ENCODE results near the gene ZNF277. TPM values are rescaled to one million over a fixed set of nuclear protein-coding genes. Genes with fewer than 3 reads are reported as not detected.

Gene ZNF277
- polyA plus RNA-seq, 2 of the 4 experiments (the other 2 are of a cell fraction) = 23.4 to 31.9 TPM

DNA sequence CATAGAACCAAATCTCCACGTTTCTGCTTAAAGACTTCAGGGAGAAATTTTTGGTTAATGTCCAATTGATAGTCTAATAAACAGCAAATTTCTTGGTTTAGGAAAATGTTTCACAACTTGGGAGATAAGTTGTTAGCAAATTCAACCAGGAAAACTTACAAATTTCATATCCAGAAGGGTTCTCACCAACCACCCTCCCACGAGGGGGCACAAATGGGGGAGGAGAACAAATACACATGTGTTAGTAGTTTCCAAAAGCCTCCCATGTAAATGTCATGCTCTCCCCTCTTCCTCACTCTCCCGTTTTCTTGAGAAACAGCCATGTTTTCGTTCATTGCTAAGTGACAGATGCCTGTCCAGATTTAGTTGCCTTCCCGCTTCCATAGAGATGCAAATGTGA, 10.8 kb upstream of the ZNF277 start:
- POLR2A ChIA-PET = no interaction called here
- Histone ChIP-seq H3K9me3 (0 out of 3 replicates have a peak, but pooled peaks cover 2% of the 10 kb centered on the region), H3K27ac (no peak overlapping the region), H3K4me3 (no peak overlapping the region), H3K4me1 (peaks cover 65% of the 10 kb centered on the region), H3K4me2 (no peak overlapping the region)
- 67% methylated on average over 5 of the region's 5 CpGs for WGBS (ENCODE audit: missing lambda C conversion rate)
- CTCF ChIA-PET = no interaction called here
- no peak for ATAC-seq
- DNase-seq (ENCODE audit: low read depth in 1 of 2, low spot score in 1 of 2) = no peak
- FAIRE-seq = no peak
- TF ChIP-seq CBX2 (IDR thresholded peaks at IDR 0.05; ENCODE audit: borderline replicate concordance, low read depth) = no peak
- TF ChIP-seq, protein P1, sequence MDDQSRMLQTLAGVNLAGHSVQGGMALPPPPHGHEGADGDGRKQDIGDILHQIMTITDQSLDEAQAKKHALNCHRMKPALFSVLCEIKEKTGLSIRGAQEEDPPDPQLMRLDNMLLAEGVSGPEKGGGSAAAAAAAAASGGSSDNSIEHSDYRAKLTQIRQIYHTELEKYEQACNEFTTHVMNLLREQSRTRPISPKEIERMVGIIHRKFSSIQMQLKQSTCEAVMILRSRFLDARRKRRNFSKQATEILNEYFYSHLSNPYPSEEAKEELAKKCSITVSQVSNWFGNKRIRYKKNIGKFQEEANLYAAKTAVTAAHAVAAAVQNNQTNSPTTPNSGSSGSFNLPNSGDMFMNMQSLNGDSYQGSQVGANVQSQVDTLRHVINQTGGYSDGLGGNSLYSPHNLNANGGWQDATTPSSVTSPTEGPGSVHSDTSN (IDR thresholded peaks at IDR 0.05) = no peak
- no peak for TF ChIP-seq BHLHE40 (IDR thresholded peaks at IDR 0.05; ENCODE audit: low read depth, low read length)

DNA sequence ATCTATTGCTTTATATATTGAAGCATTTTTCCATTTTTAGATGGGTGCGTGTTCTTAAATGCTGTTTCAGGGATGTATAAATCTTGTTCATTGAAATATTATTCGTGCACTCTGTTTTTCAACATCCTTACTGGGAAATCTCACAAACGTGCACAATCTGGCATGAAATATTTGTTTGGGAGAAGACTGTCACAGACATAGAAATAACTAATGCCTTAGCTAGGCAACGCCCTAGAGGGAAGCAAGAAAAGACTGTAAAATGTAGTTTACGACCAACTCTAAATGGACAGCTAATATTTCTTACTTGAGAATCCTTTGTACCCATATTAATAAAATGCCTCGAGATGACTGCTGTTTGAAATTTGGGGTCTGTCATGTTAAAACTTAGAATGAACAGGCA, 9.2 kb upstream of the ZNF277 start:
- Histone ChIP-seq H3K9me3 (0 out of 3 replicates have a peak, but pooled peaks cover 2% of the 10 kb centered on the region), H3K4me2 (no peak overlapping the region), H3K4me1 (peaks cover 63% of the 10 kb centered on the region), H3K27ac (peak overlapping the region in 1 of 2 experiments; percentile 77; a peak in 1 of 6 replicates), H3K4me3 (no peak overlapping the region)
- DNase-seq (ENCODE audit: low read depth in 1 of 2, low spot score in 1 of 2) (no peak), FAIRE-seq (no peak), ATAC-seq (no peak)
- POLR2A ChIA-PET = no interaction called here
- CTCF ChIA-PET = interaction anchor here (0.6 to 0.7 kb wide), 2 partner anchors 110 to 145 kb away, joined by 3 read pairs; no protein-coding TSS in a partner anchor
- 84% methylated on average over 6 of the region's 6 CpGs for WGBS (ENCODE audit: missing lambda C conversion rate)
- TF ChIP-seq JUNB (IDR thresholded peaks at IDR 0.05) (no peak), RCOR1 (IDR thresholded peaks at IDR 0.05; ENCODE audit: low read depth, low read length) (no peak), MAFK (IDR thresholded peaks at IDR 0.05; ENCODE audit: partially characterized antibody) (no peak), CBX8 (IDR thresholded peaks at IDR 0.05) (no peak), NR3C1 (IDR thresholded peaks at IDR 0.05) (no peak), ZC3H11A (IDR thresholded peaks at IDR 0.05) (no peak), EP300 (IDR thresholded peaks at IDR 0.05) (no peak), CHD2 (IDR thresholded peaks at IDR 0.05; ENCODE audit: low read length, partially characterized antibody) (no peak)

DNA sequence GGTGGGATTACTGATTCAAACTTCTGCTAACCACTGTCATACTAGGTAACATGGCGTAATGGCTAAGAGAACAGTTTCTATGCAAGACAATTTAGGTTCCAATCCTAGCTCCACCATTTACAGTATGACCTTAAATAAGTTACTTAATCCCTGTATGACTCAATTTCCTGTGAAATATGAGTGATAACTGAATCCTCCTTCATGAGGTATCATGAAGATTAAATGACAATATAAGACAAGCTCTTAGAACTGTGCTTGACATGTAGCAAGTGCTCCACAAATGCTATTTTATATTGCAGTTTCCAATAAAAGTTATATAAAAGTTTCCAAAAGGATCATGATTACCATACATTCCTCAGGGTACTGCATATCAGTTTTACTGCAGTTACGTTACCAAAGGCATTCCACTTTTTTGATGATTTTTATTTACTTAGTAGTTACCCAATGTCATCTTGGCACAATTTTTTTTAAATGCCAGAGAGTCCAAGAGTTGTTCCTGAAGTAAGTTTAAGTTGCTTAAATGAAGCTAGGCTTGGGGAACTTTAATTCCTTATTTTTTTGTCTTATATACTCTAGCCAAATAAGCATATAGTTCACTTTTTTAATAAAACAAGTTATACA, 7.3 kb upstream of the ZNF277 start:
- H3K4me1 ChIP-seq = peaks cover 61% of the 10 kb centered on the region
- ChIA-PET CTCF (interaction anchor here (1.1 kb wide), 1 partner anchor 119 kb away, joined by 3 read pairs; no protein-coding TSS in a partner anchor), POLR2A (interaction anchor here (0.5 to 1.0 kb wide), 2 partner anchors 204 to 251 kb away, joined by 3 to 6 read pairs; partner anchors contain the start of gene IFRD1)
- no peak overlapping the region; the same call in 2 of the 3 replicates for H3K4me3 ChIP-seq
- ATAC-seq = peak; percentile 55 to 67; a peak in 4 of 6 replicates
- H3K27ac ChIP-seq = peak overlapping the region; percentile 63 to 77
- TF ChIP-seq RNF2 (IDR thresholded peaks at IDR 0.05; ENCODE audit: borderline replicate concordance, low read depth) (no peak), ZNF302 (CRISPR knock-in tag; IDR thresholded peaks at IDR 0.05) (no peak), FOSL2 (IDR thresholded peaks at IDR 0.05) (peak; percentile 62), FOSL2 (CRISPR knock-in tag; IDR thresholded peaks at IDR 0.05) (peak; percentile 51; the same call in 1 of the 2 replicates), NR3C1 (IDR thresholded peaks at IDR 0.05) (no peak), RCOR1 (IDR thresholded peaks at IDR 0.05; ENCODE audit: low read depth, low read length) (no peak), EP300 (IDR thresholded peaks at IDR 0.05) (0 out of 5 replicates have a peak, but pooled peaks of 1 of the 2 experiments have one; percentile 19), POLR2A (IDR thresholded peaks at IDR 0.05; ENCODE audit: low read length) (no peak), JUNB (IDR thresholded peaks at IDR 0.05) (peak; percentile 72), CEBPB (IDR thresholded peaks at IDR 0.05) (peak in 1 of 2 experiments; percentile 38; a peak in 3 of 4 replicates), ELK1 (IDR thresholded peaks at IDR 0.05; ENCODE audit: low read depth, low read length) (no peak), HMGXB4 (CRISPR knock-in tag; IDR thresholded peaks at IDR 0.05; ENCODE audit: borderline replicate concordance) (no peak), SREBF2 (IDR thresholded peaks at IDR 0.05) (no peak)
- DNase-seq (ENCODE audit: low read depth in 1 of 2, low spot score in 1 of 2) = peak in 1 of 2 experiments; percentile 35
- 51% methylated on average over 2 of the region's 2 CpGs for WGBS (ENCODE audit: missing lambda C conversion rate)
- peak overlapping the region; percentile 70 for H3K4me2 ChIP-seq
- H3K9me3 ChIP-seq = no peaks in the 10 kb centered on the region
- peak; percentile 59 for FAIRE-seq
